GM18868 (cell line): ENCODE results near the gene PHF21B.
"Not testable (repeated sequence)": the region's sequence is repeated elsewhere in the genome, so short reads cannot be mapped to it uniquely, and the experiment has no call there.

Experiments used
- ATAC-seq: cut with Tn5 transposase; IDR thresholded peaks from one replicate; pipeline ENCODE4 v1.9.1; 2021; ENCODE audit warnings: mild to moderate bottlenecking, moderate library complexity; ENCODE audit not compliant: unreplicated experiment

PHF21B gene

GRCh38 chr22:44921766-44922165 lies 88.0 kb downstream of the PHF21B start:
- not testable (repeated sequence) for ATAC-seq

GRCh38 chr22:44920183-44920582 lies 89.6 kb downstream of the PHF21B start:
- ATAC-seq, result no peak

GRCh38 chr22:44919691-44920090 lies 90.1 kb downstream of the PHF21B start:
- ATAC-seq, result no peak

GRCh38 chr22:44918925-44919392 lies 90.8 kb downstream of the PHF21B start:
- ATAC-seq, result no peak

- no peak for ATAC-seq
Observed at GRCh38 chr22:44918166-44918924, 91.5 kb downstream of the PHF21B start.

- no peak for ATAC-seq
Observed at GRCh38 chr22:44917372-44918165, 92.2 kb downstream of the PHF21B start.

GRCh38 chr22:44916281-44917231 lies 93.2 kb downstream of the PHF21B start:
- ATAC-seq, result no peak

GRCh38 chr22:44915441-44915840 lies 94.4 kb downstream of the PHF21B start:
- no peak for ATAC-seq

- no peak for ATAC-seq
Observed at GRCh38 chr22:44914026-44914721, 95.6 kb downstream of the PHF21B start.

GRCh38 chr22:44913198-44913983 lies 96.4 kb downstream of the PHF21B start:
- ATAC-seq, result no peak

- ATAC-seq, result no peak
Observed at GRCh38 chr22:44909241-44909640, 100.6 kb downstream of the PHF21B start.

- no peak for ATAC-seq
Observed at GRCh38 chr22:44907765-44908737, 101.8 kb downstream of the PHF21B start.

- ATAC-seq, result no peak
Observed at GRCh38 chr22:44906999-44907644, 102.7 kb downstream of the PHF21B start.

- no peak for ATAC-seq
Observed at GRCh38 chr22:44906248-44906936, 103.4 kb downstream of the PHF21B start.

GRCh38 chr22:44904492-44905152 lies 105.2 kb downstream of the PHF21B start:
- ATAC-seq, result not testable (repeated sequence)

- not testable (repeated sequence) for ATAC-seq
Observed at GRCh38 chr22:44903164-44903563, 106.6 kb downstream of the PHF21B start.

- no peak for ATAC-seq
Observed at GRCh38 chr22:44901301-44901700, 108.5 kb downstream of the PHF21B start.
